ENCODE results near the gene SLC22A2.
"Not testable (repeated sequence)": the region's sequence is repeated elsewhere in the genome, so short reads cannot be mapped to it uniquely, and the experiment has no call there.

Gene SLC22A2

DNA sequence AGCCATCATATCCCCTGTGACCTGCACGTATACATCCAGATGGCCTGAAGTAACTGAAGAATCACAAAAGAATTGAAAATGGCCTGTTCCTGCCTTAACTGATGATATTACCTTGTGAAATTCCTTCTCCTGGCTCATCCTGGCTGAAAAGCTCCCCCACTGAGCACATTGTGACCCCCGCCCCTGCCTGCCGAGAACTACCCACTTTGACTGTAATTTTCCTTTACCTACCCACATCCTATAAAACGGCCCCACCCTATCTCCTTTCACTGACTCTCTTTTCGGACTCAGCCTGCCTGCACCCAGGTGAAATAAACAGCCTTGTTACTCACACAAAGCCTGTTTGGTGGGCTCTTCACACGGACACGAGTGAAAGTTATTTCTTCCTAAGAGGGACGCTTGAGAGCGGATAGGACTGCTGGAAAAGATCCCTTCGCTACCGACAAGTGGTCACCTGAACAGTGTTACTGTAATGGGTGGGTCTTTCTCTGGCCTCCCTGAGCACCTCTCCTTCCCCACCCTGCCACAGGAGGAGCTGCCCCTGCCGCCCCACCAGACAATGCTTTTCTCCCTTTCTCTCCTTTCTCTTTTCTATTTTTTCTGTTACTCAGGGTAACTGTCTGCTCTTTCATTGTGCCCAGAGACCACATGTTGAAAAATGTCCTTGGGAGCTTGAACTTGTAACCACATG is 24.5 kb downstream of the SLC22A2 start:
- H3K4me2 ChIP-seq (ENCODE audit: low read length); H3K79me1 ChIP-seq (ENCODE audit: low read length); H3K27me3 ChIP-seq (ENCODE audit: insufficient read depth, low read length, poor library complexity); H3K4me1 ChIP-seq (ENCODE audit: control insufficient read depth, low read depth, low read length); H3K79me2 ChIP-seq (ENCODE audit: control insufficient read depth, insufficient read depth, low read length); H3K23ac ChIP-seq (ENCODE audit: low read length); H3K4me3 ChIP-seq (ENCODE audit: low read length); H2BK15ac ChIP-seq (replicated peaks; ENCODE audit: low read depth); H3K36me3 ChIP-seq (ENCODE audit: control insufficient read depth, insufficient read depth, low read length); H4K5ac ChIP-seq (ENCODE audit: low read length); H2AK5ac ChIP-seq (ENCODE audit: low read length); H3K4ac ChIP-seq (ENCODE audit: low read depth, low read length): not testable (repeated sequence)
- Histone ChIP-seq H3K18ac (ENCODE audit: low read length) (peak overlapping the region; percentile 44), H4K8ac (ENCODE audit: low read depth, low read length) (peak overlapping the region; percentile 13), H2BK5ac (ENCODE audit: low read length) (peak overlapping the region; percentile 87), H2BK120ac (ENCODE audit: low read depth, low read length) (peak overlapping the region; percentile 17), H3K27ac (ENCODE audit: low read depth, low read length) (peak overlapping the region; percentile 76), H3K56ac (ENCODE audit: low read length) (peak overlapping the region; percentile 79), H3K9ac (ENCODE audit: low read length) (peak overlapping the region; percentile 42)
- peak; percentile 60 for DNase-seq
- no CpG with 5 or more reads among the region's 12 CpGs for WGBS (ENCODE audit: extremely low coverage, insufficient coverage, low lambda C conversion rate)

DNA sequence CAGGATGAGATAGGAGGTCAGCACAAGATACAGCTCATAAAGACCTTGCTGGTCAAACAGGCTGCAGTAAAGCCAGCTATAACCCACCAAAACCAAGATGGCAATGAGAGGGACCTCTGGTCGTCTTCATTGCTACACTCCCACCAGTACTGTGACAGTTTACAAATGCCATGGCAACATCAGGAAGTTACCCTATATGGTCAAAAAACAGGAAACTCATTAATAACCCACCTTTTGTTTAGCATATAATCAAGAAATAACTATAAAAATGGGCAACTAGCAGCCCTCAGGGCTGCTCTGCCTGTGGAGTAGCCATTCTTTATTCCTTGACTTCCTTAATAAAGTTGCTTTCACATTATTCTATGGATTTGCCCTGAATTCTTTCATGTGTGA is 30.9 kb downstream of the SLC22A2 start:
- peak overlapping the region; percentile 97 for H2BK5ac ChIP-seq (ENCODE audit: low read length)
- no peak overlapping the region for H3K23ac ChIP-seq (ENCODE audit: low read length)
- DNase-seq = peak; percentile 66
- H3K4me3 ChIP-seq (ENCODE audit: low read length) = no peak overlapping the region
- WGBS (ENCODE audit: extremely low coverage, insufficient coverage, low lambda C conversion rate) = no CpG with 5 or more reads among the region's 1 CpG
- no peaks in the 10 kb centered on the region for H3K27me3 ChIP-seq (ENCODE audit: insufficient read depth, low read length, poor library complexity)
- peak overlapping the region; percentile 81 for H3K18ac ChIP-seq (ENCODE audit: low read length)
- H2BK120ac ChIP-seq (ENCODE audit: low read depth, low read length) = peak overlapping the region; percentile 98
- peak overlapping the region; percentile 73 for H3K27ac ChIP-seq (ENCODE audit: low read depth, low read length)
- peak overlapping the region; percentile 100 for H4K5ac ChIP-seq (ENCODE audit: low read length)
- H3K79me1 ChIP-seq (ENCODE audit: low read length) = no peaks in the 10 kb centered on the region
- peak overlapping the region; percentile 97 for H3K4ac ChIP-seq (ENCODE audit: low read depth, low read length)
- H3K9ac ChIP-seq (ENCODE audit: low read length) = no peak overlapping the region
- H2BK15ac ChIP-seq (replicated peaks; ENCODE audit: low read depth) = no peak overlapping the region
- H3K4me1 ChIP-seq (ENCODE audit: control insufficient read depth, low read depth, low read length) = no peaks in the 10 kb centered on the region
- H3K4me2 ChIP-seq (ENCODE audit: low read length) = no peak overlapping the region
- H3K79me2 ChIP-seq (ENCODE audit: control insufficient read depth, insufficient read depth, low read length) = no peaks in the 10 kb centered on the region
- H3K36me3 ChIP-seq (ENCODE audit: control insufficient read depth, insufficient read depth, low read length) = no peaks in the 10 kb centered on the region
- peak overlapping the region; percentile 64 for H3K56ac ChIP-seq (ENCODE audit: low read length)
- H4K8ac ChIP-seq (ENCODE audit: low read depth, low read length) = no peak overlapping the region
- peak overlapping the region; percentile 93 for H2AK5ac ChIP-seq (ENCODE audit: low read length)

DNA sequence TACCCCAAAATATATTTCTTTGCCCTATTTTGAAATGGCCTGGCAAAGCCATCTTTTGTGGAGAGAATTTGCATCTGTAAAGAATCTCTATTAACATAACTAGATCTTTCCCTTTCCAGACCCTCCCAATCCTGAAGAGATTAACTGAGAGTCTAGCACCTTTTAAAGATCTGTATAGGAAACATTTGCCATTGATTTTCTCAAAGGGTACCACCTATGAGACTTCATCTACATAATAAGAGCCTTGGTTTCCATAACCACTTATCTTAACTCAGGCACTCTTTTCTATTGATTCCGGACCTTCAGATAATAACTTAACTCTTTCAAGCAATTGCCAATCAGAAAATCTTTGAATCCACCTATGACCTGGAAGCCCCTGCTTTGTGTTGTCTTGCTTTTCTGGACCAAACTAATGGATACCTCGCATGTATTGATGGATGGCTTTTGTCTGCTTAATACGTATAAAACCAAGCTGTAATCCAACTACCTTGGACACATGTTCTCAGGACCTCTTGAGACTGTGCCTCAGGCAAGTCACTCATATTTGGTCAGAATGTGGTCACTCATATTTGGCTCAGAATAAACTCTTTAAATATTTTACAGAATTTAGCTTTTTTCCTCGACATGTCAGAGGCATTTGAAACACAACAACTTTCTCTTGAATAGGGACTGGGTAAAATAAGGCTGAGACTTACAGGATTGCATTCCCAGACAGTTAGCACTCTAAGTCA is 31.4 kb downstream of the SLC22A2 start:
- Histone ChIP-seq H2AK5ac (ENCODE audit: low read length) (peak overlapping the region; percentile 92), H3K4ac (ENCODE audit: low read depth, low read length) (peak overlapping the region; percentile 70), H3K9ac (ENCODE audit: low read length) (no peak overlapping the region), H3K79me2 (ENCODE audit: control insufficient read depth, insufficient read depth, low read length) (no peaks in the 10 kb centered on the region), H3K4me3 (ENCODE audit: low read length) (no peak overlapping the region), H4K5ac (ENCODE audit: low read length) (no peak overlapping the region), H3K27me3 (ENCODE audit: insufficient read depth, low read length, poor library complexity) (no peaks in the 10 kb centered on the region), H3K4me1 (ENCODE audit: control insufficient read depth, low read depth, low read length) (peaks cover 3% of the 10 kb centered on the region), H4K8ac (ENCODE audit: low read depth, low read length) (no peak overlapping the region), H3K23ac (ENCODE audit: low read length) (no peak overlapping the region), H2BK5ac (ENCODE audit: low read length) (peak overlapping the region; percentile 97), H3K18ac (ENCODE audit: low read length) (peak overlapping the region; percentile 79), H3K79me1 (ENCODE audit: low read length) (no peaks in the 10 kb centered on the region), H2BK15ac (replicated peaks; ENCODE audit: low read depth) (no peak overlapping the region), H3K4me2 (ENCODE audit: low read length) (no peak overlapping the region), H2BK120ac (ENCODE audit: low read depth, low read length) (peak overlapping the region; percentile 85), H3K27ac (ENCODE audit: low read depth, low read length) (peak overlapping the region; percentile 73), H3K56ac (ENCODE audit: low read length) (peak overlapping the region; percentile 74), H3K36me3 (ENCODE audit: control insufficient read depth, insufficient read depth, low read length) (no peaks in the 10 kb centered on the region)
- peak; percentile 71 for DNase-seq
- WGBS (ENCODE audit: extremely low coverage, insufficient coverage, low lambda C conversion rate) = no CpG with 5 or more reads among the region's 4 CpGs

DNA sequence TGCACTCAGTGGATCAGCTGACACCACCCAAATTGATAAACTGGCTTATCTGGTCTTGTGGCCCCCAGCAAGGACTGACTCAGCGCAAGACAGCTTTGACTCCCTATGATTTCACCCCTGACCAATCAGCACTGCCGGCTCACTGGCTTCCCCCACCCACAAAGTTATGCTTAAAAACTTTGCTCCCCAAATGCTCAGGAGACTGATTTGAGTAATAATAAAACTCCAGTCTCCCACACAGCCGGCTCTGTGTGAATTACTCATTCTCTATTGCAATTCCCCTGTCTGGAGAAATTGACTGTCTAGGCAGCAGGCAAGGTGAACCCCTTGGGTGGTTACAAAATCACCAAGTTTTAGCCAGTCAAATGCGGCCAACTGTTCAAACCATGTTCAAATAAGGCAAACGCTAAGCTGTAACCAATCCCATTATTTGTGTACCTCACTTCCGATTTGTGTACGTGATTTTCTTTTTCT is 32.5 kb downstream of the SLC22A2 start:
- H4K8ac ChIP-seq (ENCODE audit: low read depth, low read length) = no peak overlapping the region
- no peaks in the 10 kb centered on the region for H3K79me2 ChIP-seq (ENCODE audit: control insufficient read depth, insufficient read depth, low read length)
- no peaks in the 10 kb centered on the region for H3K79me1 ChIP-seq (ENCODE audit: low read length)
- no peaks in the 10 kb centered on the region for H3K36me3 ChIP-seq (ENCODE audit: control insufficient read depth, insufficient read depth, low read length)
- H3K27me3 ChIP-seq (ENCODE audit: insufficient read depth, low read length, poor library complexity) = no peaks in the 10 kb centered on the region
- no peak overlapping the region for H3K23ac ChIP-seq (ENCODE audit: low read length)
- H3K4ac ChIP-seq (ENCODE audit: low read depth, low read length) = peak overlapping the region; percentile 6
- peak; percentile 71 for DNase-seq
- WGBS (ENCODE audit: extremely low coverage, insufficient coverage, low lambda C conversion rate) = no CpG with 5 or more reads among the region's 7 CpGs
- no peak overlapping the region for H3K4me2 ChIP-seq (ENCODE audit: low read length)
- H4K5ac ChIP-seq (ENCODE audit: low read length) = no peak overlapping the region
- peaks cover 4% of the 10 kb centered on the region for H3K4me1 ChIP-seq (ENCODE audit: control insufficient read depth, low read depth, low read length)
- no peak overlapping the region for H2AK5ac ChIP-seq (ENCODE audit: low read length)
- H3K9ac ChIP-seq (ENCODE audit: low read length) = peak overlapping the region; percentile 36
- peak overlapping the region; percentile 78 for H3K27ac ChIP-seq (ENCODE audit: low read depth, low read length)
- no peak overlapping the region for H3K4me3 ChIP-seq (ENCODE audit: low read length)
- H3K18ac ChIP-seq (ENCODE audit: low read length) = peak overlapping the region; percentile 84
- peak overlapping the region; percentile 36 for H2BK15ac ChIP-seq (replicated peaks; ENCODE audit: low read depth)
- peak overlapping the region; percentile 76 for H3K56ac ChIP-seq (ENCODE audit: low read length)
- H2BK5ac ChIP-seq (ENCODE audit: low read length) = peak overlapping the region; percentile 94
- H2BK120ac ChIP-seq (ENCODE audit: low read depth, low read length) = peak overlapping the region; percentile 94

DNA sequence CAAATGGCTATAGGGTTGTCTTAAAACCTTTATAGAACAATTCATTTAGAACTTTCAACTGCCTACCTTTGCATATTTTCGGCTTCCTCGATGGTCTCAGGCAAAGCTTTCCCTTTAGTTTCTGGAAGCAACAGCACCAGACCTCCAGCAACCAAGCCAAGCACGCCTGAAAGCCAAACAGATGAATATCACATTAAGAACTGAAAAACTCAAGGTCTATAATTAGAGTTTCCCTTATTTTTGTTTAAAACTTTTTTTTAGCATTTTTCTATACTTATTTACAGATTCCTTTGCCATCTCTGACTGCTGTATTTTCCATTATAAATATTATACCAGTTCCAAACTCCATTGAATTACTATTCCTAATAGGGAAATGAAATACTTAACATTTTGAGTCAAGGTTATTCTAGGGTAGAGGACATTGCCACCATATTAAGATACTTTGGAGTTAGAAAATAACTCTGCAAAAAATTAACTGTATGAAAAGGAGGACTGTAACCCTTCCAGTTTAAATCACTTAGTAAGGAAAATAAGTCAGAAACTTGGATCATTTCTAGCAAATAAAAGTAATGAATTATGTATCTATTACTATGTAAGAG is 33.9 kb downstream of the SLC22A2 start:
- Histone ChIP-seq H3K4me2 (ENCODE audit: low read length) (no peak overlapping the region), H2BK120ac (ENCODE audit: low read depth, low read length) (peak overlapping the region; percentile 45), H3K56ac (ENCODE audit: low read length) (no peak overlapping the region), H3K4ac (ENCODE audit: low read depth, low read length) (no peak overlapping the region), H3K79me1 (ENCODE audit: low read length) (no peaks in the 10 kb centered on the region), H4K5ac (ENCODE audit: low read length) (no peak overlapping the region), H4K8ac (ENCODE audit: low read depth, low read length) (no peak overlapping the region), H3K4me3 (ENCODE audit: low read length) (no peak overlapping the region), H3K4me1 (ENCODE audit: control insufficient read depth, low read depth, low read length) (peaks cover 4% of the 10 kb centered on the region), H3K36me3 (ENCODE audit: control insufficient read depth, insufficient read depth, low read length) (no peaks in the 10 kb centered on the region), H2BK5ac (ENCODE audit: low read length) (no peak overlapping the region), H3K27me3 (ENCODE audit: insufficient read depth, low read length, poor library complexity) (no peaks in the 10 kb centered on the region), H3K9ac (ENCODE audit: low read length) (no peak overlapping the region), H3K18ac (ENCODE audit: low read length) (peak overlapping the region; percentile 80), H3K23ac (ENCODE audit: low read length) (no peak overlapping the region), H2AK5ac (ENCODE audit: low read length) (no peak overlapping the region), H3K79me2 (ENCODE audit: control insufficient read depth, insufficient read depth, low read length) (no peaks in the 10 kb centered on the region), H3K27ac (ENCODE audit: low read depth, low read length) (no peak overlapping the region), H2BK15ac (replicated peaks; ENCODE audit: low read depth) (no peak overlapping the region)
- no peak for DNase-seq
- WGBS (ENCODE audit: extremely low coverage, insufficient coverage, low lambda C conversion rate) = no CpG with 5 or more reads among the region's 3 CpGs

Measured in mesendoderm (in vitro differentiated cells).